Eye (tissue), 1 donor: Measurements from ENCODE around the gene GPR3.
"Not testable (repeated sequence)": the region's sequence is repeated elsewhere in the genome, so short reads cannot be mapped to it uniquely, and the experiment has no call there.

Source experiments
- DNase-seq: peaks from one replicate; pipeline ENCODE4 v3.0.0-alpha.2; 2015

The GPR3 gene

DNA sequence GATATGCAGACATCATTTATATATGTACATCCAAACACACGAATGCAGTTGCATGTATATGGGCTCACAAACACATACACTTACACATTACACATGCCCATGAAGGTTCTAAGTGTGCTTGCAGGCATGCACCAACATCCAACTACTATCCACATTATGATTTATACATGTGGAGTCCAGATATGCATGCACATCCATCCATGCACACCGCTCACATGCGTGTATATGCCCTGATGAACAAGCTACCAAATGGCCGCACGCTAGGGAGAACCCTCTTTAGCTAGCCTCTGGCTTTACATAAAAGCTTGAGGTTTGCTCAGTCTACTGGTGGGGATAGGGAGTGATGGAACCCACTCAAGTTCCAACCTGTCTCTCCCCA lies 8.5 kb downstream of the GPR3 start:
- no peak for DNase-seq

DNA sequence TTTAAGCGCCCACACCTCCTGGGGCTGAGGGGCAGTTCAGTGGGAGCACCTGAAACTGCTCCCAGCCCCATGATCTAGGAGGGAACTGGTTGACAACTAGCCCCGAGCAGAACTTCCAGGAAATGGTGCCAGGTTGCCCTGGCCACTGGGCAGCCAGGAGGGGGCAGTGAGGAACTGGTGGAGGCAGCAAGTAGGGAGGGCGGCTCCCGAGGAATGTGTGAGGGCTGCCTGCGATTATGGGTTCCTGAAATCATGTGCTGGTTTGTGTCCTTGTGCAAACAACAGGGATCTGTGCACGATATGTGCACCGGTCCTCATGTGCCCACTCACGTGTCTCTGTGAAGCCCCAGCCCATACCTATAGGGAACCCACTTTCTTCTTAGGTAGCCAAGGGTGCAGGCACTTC lies 9.9 kb downstream of the GPR3 start:
- DNase-seq: peak; percentile 44

DNA sequence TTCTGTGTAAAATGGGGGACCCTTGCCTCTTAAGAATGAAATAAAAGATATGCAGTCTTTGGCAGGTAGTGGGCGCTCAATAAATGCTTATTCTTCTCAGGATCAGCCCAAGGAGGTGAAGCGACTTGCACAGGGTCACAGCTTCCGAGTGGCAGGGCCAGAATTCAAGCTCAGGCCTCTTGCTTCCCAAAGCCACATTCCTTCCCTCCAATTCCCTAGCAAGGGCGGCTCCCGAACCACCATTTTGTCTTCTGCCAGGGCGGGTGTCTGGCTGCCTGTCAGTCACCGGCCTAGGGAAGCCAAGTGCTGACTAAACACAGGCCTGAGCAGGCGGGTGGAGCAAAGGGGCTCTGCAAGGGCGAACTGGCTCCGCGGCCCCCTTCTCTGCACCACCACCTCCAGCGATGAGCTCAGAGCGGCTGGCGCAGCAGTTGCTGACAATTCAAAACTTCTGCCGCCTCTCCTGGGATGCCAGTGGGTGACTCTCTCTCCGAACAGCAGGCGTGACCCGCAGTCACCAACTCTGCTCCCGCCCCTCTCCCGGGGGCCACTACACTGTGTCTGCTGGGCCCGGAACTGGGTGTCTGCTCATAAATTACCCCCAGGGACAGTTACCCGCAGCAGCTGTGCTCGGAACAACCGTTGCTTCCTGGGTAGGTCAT lies 10.8 kb downstream of the GPR3 start:
- peak; percentile 66 for DNase-seq

DNA sequence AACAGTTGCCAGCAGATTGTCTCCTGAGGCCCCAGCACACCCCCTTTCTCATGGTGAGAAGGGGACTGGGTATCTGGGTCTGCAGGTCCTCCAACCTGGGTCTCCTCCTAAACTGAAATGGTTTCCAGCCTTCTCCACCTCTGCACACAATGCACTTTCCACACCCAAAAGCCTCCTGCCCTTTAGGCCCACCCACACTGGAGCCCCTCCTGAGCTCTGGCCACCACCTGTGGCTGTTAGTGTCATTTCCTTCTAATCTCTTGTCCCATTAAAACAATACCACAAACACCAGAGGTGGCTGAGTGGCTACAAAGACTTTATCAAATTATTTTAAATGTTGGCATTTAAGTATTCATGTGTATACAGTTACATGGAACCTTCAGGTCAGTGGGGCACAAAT lies 11.5 kb downstream of the GPR3 start:
- no peak for DNase-seq

DNA sequence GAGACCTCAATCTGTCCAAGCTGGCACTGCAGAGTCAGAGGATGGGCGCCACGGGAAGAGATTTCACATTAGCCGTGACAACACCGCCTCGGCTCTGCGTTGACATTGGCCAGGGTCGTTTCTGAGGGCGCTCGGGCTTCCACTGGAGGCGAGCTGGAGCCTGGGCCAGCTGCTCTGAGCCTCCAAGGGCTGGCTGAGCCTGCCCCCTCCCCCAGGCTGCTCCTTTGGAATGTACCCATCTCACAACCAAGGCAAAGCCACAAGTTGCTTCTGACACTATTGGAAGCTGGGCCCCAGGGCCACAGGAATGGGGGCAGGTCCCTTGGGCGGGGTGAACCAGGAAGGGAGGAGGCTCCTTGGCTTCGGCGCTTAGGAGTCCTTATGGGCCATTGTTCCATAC lies 12.7 kb downstream of the GPR3 start:
- DNase-seq: peak; percentile 66

DNA sequence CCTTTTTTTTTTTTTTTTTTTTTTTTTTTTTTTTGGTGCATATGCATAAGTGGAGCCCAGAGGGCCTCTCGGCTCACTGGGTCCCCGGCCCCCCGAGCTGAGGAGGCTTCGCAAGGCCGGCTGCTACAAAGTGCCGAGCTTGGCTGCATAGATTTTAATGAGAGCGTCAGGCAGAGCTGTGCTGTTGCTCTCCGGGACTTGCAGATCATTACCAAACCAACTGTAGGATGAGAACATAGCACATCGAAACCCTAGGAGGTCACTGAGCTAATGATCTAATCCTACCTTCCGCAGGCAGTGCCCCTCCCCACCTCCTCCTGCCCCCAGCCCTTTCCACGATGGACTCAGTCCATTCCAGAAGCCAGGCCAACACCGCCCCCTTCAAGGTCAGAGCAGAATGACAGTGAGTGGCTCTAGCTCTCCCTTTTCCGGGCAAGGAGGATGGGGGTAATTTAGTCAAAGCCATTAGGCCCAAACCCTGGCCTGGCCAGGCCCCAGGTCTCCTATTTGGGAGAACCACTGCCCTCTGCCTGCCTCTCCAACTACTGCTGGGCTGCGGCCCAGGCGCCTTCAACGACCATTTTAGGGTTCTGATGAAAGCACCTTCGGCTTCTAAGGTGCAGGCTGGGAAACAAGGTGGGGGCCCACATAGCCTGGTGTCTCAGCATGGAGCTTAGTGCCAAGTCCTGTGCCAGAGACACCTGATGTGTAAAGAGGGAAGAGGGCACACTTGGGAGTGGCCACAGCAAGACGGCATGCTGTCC lies 13.4 kb downstream of the GPR3 start:
- peak; percentile 70 for DNase-seq

DNA sequence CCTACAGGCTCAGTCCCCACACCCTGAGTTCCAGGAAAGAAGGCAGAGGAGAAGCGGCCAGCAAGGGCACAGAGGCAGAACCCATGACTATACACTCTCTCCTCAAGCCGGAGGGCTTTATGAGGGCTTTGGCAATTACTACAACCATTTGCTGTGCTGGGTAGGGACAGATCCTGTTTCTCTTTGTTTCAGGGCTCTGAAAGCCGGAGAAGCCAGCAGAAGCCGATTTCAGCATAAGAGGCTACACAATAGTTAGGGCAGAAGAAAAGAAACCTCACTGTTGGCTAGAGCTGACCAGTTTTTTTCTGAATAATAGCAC lies 13.9 kb downstream of the GPR3 start:
- peak; percentile 23 for DNase-seq

DNA sequence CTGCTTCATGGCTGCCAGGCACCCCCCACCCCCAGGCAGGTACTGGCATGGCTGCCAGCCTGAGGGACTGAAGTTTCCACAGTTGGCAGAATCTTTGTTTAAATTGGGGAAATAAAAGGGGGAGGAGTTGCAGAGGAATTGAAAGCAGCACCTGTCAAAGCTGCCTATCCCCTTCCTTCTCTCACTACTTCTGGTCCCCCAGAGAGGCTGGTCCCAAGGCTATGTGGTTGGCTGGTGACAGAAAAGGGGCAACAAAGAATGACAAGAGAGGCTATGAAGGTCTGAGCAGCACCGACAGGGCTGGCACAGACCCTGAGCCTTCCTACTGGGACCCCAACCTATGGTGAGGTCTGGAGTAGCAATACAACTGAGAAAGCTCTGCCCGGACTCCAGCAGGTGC lies 14.4 kb downstream of the GPR3 start:
- DNase-seq: not testable (repeated sequence)

DNA sequence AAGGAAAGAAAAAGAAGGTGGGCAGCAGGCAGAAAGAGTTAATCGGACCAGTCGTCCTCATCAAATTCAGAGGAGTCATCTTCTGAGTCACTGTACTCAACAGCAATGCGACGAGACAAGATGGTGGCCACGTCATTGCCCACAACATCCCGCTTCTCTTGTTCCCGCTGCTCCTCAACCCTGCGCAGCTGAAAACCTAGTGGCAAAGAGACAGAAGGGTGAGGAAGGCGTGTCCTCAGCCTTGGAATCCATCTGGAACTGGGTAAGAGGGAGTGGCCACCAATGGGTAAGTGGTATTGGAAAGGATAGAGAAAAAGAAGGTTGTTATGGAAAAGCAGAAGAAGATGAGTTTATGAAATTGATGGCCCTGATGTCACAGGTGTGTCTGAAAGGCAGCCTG lies 15.7 kb downstream of the GPR3 start:
- no peak for DNase-seq

DNA sequence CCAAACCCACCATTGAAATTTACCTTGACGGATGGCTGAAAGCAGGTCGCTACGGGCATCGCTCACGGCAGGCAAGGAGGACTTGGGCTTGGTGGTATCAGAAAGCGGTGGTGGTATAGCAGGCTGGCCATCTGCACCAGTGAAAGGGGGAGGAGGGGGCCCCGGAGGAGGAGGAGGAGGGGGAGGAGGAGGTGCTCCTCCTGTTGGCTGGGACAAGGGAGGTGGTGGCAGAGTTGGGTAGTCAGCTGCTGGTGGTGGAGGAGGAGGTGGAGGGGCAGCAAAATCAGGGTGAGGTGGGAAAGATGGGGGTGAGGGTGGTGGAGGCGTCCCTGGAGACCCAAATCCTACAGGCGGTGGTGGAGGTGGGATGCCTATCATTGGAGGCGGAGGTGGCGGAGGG lies 17.2 kb downstream of the GPR3 start:
- no peak for DNase-seq

DNA sequence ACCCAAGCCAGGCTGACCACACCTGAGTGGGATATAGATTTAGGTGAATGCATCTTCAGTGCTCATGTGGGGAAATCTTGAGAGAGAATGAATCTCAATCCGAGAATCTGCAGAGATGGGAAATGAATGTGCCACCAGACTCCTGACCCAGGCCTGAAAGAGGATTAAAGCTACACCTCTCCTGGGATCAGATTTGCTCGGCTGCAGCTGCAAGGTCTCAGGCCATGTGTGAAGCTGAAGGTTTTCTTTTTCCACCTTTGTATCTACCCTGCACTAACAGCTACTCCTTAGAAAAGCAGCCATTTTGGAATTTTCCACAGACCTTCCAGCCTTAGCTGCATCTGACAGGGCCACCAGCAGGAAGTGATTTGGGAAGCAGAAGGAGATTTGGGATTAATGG lies 18.3 kb downstream of the GPR3 start:
- DNase-seq: no peak

DNA sequence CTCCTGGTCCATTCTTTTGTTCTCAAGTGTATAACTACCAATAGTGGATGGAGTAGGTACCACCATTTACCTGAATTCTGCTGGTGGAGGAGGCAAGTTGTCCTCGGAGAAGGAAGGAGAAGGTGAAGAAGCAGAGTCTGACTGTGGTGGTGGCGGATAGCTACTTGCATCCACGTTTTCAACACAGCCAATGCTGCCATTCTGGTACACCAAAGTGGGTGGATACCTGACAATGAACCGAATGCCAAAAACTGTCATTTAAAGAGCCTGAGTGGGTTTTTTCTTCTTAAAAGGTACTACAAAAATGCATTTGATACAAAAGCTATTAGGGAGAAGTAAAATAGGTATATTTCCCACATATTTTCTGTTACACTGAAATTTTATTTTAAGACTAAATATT lies 20.1 kb downstream of the GPR3 start:
- no peak for DNase-seq

DNA sequence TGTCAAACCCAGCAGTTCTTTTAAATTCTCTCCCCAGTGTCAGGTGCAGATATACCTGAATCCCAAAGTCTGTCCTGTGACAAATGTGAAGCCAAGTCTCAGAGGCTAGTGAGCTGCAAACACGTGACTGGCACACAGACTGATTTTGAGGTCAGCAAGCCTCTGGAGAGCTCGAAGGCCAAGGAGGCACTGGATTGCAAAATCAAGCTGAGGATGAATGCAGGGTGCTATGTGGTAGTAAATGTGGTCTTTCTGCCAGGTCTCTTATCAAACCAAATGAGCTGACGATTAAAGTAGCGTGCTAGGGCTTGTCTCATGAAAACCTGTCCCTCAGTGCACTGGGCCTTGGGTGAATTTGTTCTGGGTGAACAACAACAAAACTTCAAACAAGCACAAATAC lies 20.6 kb downstream of the GPR3 start:
- no peak for DNase-seq

DNA sequence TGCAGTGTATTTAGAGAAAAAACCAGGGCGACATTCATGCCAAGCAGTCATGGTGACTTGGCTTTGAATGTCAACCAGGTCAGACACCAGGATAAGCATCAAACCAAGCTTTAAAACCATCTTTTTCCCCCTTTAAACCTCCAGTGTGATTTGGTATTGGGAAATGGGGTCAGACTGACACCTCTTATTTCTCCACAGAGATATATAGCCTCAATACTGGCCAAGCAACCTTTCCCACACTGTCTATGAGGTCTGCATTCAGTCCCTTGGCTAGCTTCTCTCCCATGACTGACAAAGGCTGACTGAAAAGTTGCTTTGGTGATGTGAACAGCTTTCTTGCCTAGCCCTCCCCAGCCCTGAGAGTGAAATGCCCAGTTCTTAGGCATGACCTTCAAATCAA lies 21.7 kb downstream of the GPR3 start:
- no peak for DNase-seq

DNA sequence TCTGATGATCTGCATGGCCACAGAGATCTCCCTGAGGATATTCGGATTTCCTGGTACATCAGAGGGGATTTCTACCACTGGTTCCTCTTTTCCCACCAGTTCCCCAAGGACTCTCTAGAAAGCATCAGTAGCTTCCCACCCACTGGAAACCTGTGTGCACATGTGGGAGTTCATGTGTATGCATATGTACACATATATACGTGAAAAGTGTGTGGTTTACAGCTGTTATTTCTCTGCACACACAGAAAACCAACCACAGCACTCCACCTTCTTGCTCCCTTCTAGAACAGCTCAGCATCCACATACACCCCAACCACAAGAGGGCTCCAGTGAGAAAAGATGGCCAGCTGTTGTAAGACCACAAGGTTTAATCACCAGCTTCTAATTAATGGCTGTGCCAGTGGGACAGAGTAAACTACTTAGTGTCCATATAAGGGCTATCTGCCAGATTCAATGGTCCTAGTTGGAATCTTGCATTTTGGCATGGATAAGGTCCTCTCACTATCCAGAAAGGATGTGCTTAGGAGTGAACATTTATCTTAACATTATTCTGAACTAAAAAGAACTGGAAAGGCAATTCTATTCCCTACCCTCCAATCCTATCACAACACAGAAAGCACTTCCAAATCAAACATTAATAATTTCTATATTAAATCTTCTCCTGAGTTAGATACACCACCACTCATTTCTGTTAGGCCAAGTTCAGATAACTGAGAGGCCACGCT lies 24.1 kb downstream of the GPR3 start:
- DNase-seq: peak; percentile 67

DNA sequence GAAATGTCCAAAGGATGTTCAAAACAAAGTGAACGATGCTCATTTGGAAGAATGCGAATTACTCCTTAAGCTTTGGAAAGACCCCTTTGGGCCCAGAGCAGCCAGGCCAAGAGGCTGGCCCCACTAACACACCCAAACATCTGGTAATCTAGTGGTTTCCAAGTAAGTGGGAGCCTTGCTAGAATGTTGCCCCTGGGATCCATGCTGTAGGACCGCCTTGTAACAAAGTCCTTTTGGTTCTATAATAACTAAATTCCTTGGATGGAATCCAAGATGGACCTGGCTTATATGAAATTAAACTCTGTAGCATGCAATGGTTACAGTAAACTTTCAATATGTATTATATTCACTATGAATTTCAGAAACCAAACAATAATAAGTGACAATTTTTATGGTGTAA lies 25.3 kb downstream of the GPR3 start:
- no peak for DNase-seq

DNA sequence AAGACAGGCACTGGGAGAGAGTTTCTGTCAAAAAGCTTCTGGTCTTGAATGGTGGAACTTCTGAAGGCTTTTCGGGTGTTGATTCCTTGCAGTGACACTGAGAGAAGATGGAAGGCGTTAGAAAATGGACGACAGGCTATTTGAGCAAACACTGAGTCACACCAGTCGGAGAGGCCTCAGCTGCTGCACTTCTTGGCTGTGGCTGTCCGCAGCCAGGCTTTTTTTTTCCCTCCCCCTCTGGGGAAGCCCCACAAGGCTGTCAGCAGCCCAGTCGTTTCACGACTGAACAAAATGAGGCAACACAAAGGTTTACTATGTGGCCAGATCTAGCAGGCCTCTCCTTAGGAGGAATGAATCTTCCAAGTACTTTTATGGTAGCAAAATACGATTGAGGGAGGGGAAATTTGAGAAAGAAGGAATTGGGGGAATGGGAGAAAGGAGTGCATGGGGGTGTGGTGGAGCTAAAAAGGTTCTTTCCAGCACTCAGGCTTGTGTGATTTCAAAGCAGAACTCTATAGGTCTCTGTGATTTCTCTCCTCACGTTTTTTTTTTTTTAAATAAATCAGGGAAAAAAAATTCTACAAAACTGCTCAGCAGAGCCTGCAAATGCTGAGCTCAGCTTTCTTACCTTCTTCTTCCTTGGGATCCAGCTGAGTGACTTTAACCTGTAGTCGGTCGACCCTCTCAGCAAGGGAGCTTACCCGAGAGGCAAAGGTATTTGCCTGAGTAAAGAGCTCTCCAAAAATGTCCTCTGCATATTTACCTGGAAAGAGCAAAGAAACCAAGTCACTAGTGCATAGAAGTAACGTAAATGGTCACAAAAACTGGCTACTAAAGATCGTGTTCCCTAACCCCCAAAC lies 26.1 kb downstream of the GPR3 start:
- DNase-seq: peak; percentile 59

DNA sequence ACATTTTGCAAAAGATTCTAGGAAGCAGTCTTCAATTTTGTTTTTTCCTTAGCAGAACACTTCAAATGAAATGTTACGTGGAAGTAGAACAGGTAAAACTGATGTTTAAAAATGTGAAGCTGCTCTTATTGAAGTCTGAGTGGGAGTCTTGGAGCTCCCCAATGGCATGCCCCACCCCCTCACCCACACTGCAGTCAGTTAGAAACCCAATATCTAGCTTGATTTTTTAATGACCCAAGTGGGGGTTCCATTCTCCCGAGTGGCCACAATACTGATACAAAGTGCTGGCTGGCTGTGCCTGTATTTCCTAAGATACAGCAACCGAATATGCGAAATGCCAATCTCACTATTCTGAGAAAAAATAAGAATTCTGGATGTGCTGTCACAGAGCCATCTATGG lies 31.3 kb downstream of the GPR3 start:
- no peak for DNase-seq

DNA sequence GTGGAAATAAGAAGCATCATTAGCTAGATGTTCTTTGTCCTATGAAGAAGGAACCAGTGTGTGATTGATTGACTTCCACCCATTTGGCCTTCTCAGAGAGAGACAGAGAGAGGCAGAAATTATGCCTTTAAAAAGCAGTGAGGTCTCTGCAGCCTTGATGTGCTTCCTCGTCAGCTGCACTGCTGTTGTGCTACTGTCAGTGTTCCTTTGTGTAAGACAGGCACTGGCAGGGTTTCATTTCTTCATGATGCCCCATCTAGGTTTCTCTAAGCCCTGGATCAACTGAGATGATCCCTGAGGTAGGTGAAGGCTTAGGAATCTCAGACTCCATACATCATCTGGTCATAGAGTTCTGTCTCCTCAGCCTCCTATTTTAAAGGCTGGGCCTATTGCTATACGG lies 34.9 kb downstream of the GPR3 start:
- no peak for DNase-seq

DNA sequence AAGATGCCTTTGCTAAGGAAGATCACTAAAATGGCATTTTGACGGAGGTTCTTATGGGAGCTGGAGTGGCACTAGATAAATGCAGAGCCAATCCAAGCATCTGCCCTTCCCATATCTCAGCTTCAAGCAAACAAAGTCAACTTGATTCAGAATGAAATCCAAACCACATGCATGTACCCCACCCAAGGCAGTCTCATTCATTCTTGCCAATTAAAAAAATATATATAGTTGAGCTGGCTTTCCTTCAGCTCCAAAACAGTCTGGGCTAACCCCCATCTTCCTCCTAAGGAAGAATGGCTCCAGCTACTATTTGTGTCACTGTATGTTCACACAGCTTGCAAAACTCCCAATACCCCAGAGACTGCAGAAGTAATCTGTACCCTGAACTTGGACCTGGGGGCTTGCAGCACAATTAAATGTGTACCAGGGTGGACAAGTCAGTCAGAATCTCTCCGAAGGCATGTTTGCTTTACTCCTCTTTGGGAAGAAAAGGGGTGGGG lies 35.4 kb downstream of the GPR3 start:
- peak; percentile 32 for DNase-seq

DNA sequence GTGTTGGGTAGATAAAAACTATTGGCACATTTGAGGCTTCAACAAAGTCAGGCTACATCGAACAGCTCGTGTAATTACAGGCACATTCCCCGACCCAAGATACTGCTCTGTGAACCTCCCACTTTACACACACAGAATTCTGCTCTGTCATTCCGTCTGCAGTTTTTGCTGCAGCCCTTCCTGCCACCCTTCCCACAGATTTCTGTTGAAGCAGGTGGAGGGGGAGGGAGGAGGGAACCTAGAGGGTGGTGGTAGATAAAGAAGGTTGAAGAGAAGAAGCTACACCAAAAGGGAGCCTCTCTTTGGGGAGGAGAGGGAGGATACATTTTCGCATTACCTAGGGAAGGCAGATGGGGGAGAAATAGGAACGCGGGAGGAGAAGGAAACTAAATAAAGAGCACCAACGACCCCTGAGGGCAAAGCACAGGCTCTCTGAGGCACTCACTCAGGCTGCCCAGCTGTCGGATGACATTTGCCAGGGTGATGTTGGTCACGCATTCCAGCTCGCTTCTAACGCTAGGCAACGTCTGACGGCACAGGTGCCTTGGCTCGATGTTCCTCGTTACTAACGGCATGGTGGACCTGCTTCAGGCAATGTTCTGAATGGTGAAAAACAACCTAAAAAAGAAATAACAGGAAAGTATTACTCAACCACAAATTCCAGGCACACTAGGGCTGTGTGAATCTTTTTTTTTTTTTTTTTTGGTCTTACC lies 36.0 kb downstream of the GPR3 start:
- DNase-seq: peak; percentile 59

DNA sequence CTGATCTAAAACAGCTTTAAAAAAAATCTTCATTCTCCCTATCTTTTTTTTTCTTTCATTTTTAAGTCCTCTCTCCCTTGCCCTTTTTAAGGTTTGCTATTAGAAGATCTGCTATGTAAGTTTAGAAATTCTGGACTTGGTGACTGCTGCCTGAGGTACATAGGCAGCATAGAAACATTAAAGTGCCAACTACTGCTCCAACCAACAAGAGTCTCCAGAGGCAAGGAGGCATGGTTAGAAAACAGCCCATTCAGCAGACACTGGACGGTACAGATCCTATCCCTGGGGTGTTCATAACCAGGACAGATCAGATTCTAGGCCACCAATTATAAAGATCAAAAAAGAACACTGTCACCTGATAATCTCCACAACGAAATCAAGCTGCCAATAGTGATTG lies 36.6 kb downstream of the GPR3 start:
- peak; percentile 12 for DNase-seq
